Lower leg skin (tissue), 4 donors: ENCODE data around the gene TMEM170B. TPM values are rescaled to one million over a fixed set of nuclear protein-coding genes. Genes with fewer than 3 reads are reported as not detected.

Experiments used
- DNase-seq, 2 donors: peaks; one replicate each; pipeline ENCODE4 v3.0.0-alpha.2; 2019; ENCODE audit warnings: low spot score in 2 of 2
- H3K4me3 ChIP-seq: fragments of 200-600 bp; sonication (generic); 2 replicates; pipeline ENCODE4 v1.5.1; 2017; ENCODE audit warnings: mild to moderate bottlenecking, low read depth; ENCODE audit not compliant: poor library complexity, severe bottlenecking
- CTCF ChIP-seq, 3 donors: fragments of 450-650 bp; IDR thresholded peaks; one replicate each; pipeline ENCODE4 v1.5.1; 2016; ENCODE audit warnings: antibody characterized with exemption in 3 of 3, mild to moderate bottlenecking in 3 of 3, moderate library complexity in 2 of 3
- POLR2A ChIP-seq, 2 donors: fragments of 450-650 bp; IDR thresholded peaks; one replicate each; pipeline ENCODE4 v1.6.1; 2016 to 2017; ENCODE audit warnings: antibody characterized with exemption in 2 of 2, mild to moderate bottlenecking in 1 of 2, moderate library complexity in 1 of 2
- WGBS, 2 donors: methylation state at CpG; one replicate each; pipeline ENCODE4 v1.1.5; 2018; 5-methylcytosine and 5-hydroxymethylcytosine counted together
- intact Hi-C: fragments of 100-400 bp; cut with DNase I; formaldehyde crosslinking; loops from one replicate; pipeline ENCODE4 v1.15.0; 2023; ENCODE audit warnings: low total_unique reads
- total RNA-seq, 4 donors: library from RNA; depleted of rRNA; stranded (reverse); fragments of >200 nt; gene quantifications; one replicate each; pipeline ENCODE4 v1.1.0, GENCODE V29; 2016

TMEM170B gene
- total RNA-seq, 4 donors from 2014 or later, result 0.34 to 2.1 (median 1.3) TPM

DNA sequence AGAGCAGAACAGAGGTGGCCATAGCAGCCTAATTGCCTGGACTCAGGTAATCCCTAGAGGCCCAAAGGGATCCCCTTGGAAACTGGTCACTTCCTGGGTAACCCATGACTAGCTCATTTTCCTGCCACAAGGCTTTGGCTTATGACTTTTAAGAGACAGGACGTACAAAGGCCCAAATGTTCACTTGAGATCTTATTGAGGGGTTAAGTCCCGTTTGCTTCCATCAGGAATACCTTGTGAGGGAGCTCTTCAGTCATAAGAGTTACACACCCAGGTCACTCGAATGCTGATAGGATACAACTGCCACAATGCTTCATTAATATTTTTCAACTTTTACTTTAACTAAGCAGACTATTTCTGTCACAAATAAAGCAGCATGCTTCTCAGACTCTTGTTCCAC, 51.7 kb downstream of the TMEM170B start:
- no peak overlapping the region for H3K4me3 ChIP-seq
- TF ChIP-seq CTCF (IDR thresholded peaks at IDR 0.05) (no peak), POLR2A (IDR thresholded peaks at IDR 0.05) (no peak)
- no peak for DNase-seq
- 67 to 71% methylated on average over 3 of the region's 3 CpGs for WGBS, 2 donors
- intact Hi-C loops, result loop anchor here (5.0 kb wide), 1 partner anchor 698 kb away; no protein-coding TSS in a partner anchor

DNA sequence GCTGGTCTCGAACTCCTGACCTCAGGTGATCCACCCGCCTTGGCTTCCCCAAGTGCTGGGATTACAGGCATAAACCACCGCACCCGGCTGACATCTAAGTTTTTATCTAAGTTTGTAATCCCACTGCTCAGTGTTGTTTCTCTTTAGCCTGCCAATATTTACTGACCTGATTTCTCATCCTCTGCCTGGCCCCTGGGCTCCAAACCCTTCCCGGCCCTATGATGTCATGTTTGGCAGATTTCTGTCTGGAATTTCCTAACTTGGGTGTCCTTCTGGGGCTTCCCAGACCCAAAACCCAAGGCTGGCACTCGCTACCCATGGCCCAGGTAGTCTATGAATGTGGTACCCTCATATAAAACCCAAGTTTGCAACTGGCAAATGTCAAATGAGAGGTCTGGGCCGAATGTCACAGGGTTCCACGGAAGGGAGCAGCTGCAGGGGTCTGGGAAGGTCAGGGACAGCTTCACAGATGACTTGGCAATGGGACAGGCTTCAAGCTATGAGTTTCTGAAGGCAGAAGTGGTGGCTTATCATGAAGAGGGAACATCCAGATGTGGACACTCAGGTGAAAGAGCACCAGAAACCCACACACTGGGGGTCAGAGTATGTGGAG, 54.9 kb downstream of the TMEM170B start:
- DNase-seq, result no peak
- no peak for TF ChIP-seq CTCF (IDR thresholded peaks at IDR 0.05)
- no peak for TF ChIP-seq POLR2A (IDR thresholded peaks at IDR 0.05)
- 63 to 71% methylated on average over 8 of the region's 8 CpGs for WGBS, 2 donors
- no peak overlapping the region for H3K4me3 ChIP-seq
- intact Hi-C loops, result no loop called here

GRCh38 chr6:11593096-11593495, 55.5 kb downstream of the TMEM170B start:
- DNase-seq, result no peak
- WGBS, 2 donors, result 81 to 93% methylated on average over 9 of the region's 9 CpGs
- intact Hi-C loops, result no loop called here
- no peak overlapping the region for H3K4me3 ChIP-seq
- TF ChIP-seq POLR2A (IDR thresholded peaks at IDR 0.05) (no peak), CTCF (IDR thresholded peaks at IDR 0.05) (no peak)

DNA sequence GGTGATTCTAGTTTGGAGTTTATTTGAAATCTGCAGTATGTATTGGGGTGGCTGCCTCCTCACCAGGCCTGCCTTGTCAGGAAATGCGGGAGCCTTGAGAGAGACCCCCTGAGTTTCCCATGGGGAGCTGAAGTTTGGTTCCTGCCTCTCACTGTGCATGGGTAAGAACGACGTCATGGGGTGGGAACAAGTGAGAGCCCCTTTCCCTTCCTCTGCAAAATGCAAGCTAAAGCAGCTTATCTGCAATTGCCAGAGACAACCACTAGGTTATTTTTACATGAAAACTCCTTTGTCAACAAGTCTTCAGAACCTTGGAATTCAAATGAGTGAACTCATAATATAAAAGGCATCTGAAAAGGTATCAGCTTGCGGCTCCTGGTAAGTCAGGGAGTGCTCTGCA, 58.4 kb downstream of the TMEM170B start:
- H3K4me3 ChIP-seq, result no peak overlapping the region
- TF ChIP-seq CTCF (IDR thresholded peaks at IDR 0.05) (no peak), POLR2A (IDR thresholded peaks at IDR 0.05) (no peak)
- no peak for DNase-seq
- WGBS, 2 donors, result 78 to 91% methylated on average over 4 of the region's 4 CpGs
- intact Hi-C loops, result no loop called here

DNA sequence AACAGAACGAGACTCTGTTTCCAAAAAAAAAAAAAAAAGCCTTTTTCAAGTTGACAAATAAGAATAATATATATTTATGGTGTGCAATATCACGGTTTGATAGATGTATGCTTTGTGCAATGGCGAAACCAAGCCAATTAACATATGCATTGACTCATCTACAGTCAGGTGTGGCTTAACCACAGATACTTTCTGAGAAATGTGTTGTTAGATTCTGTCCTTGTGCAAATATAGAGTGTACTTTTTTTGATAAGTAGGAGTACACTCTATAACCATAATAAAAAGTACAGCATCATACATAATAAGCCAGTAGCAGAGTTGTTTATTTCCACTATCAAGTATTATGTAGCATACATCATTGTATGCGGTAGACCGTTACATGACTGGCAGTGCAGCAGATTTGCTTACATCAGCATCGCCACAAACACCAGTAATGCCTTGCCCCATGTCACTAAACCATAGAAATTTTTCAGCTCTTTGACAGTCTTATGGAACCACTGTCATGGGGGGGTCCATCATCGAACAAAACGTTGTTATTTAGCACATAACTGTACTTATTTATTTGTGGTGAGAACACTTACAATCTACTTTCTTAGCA, 59.2 kb downstream of the TMEM170B start:
- DNase-seq, result no peak
- no peak for TF ChIP-seq CTCF (IDR thresholded peaks at IDR 0.05)
- TF ChIP-seq POLR2A (IDR thresholded peaks at IDR 0.05), result no peak
- intact Hi-C loops, result no loop called here
- WGBS, 2 donors, result 81 to 82% methylated on average over 8 of the region's 8 CpGs
- H3K4me3 ChIP-seq, result no peak overlapping the region

- intact Hi-C loops, result no loop called here
- TF ChIP-seq POLR2A (IDR thresholded peaks at IDR 0.05), result no peak
- TF ChIP-seq CTCF (IDR thresholded peaks at IDR 0.05), result no peak
- no peak for DNase-seq
- WGBS, 2 donors, result 77 to 78% methylated on average over 8 of the region's 8 CpGs
- H3K4me3 ChIP-seq, result no peak overlapping the region
These were observed 61.1 kb downstream of the TMEM170B start for GRCh38 chr6:11598687-11599086.
